Stimulated activated CD8-positive, alpha-beta memory T cell treated with anti-CD3 and anti-CD28 coated beads, Interleukin-4, amount 100 ng/mL, for 4 hours (primary cell): Measurements from ENCODE around the gene PTTG1.
A peak's percentile ranks its signal among the peaks of the same experiment; 100 is the strongest.

ENCODE experiments used
- DNase-seq, 2 donors: peaks; one replicate each; pipeline ENCODE4 v3.0.0-alpha.2; 2020; ENCODE audit warnings: low read depth in 2 of 2, low spot score in 1 of 2

PTTG1 gene

DNA sequence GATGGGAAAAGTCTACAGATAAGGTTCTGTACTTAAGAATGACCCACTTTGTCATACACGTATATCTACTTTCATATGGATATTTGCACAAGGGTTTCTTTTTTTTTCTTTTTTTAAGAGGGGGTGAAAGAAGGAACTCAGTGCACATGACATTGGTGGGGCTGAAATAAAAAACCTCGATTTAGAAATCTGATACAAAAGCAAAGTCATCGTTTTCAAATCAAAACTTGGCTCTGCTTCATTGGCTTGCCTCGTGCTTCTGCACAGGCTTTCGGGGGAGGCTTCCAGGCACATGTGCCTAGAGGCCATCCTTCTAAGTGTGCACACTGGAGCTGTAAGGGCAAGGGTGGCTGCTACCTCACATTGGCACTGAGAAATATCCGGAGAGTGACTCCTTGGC lies 31.1 kb downstream of the PTTG1 start:
- DNase-seq = no peak

DNA sequence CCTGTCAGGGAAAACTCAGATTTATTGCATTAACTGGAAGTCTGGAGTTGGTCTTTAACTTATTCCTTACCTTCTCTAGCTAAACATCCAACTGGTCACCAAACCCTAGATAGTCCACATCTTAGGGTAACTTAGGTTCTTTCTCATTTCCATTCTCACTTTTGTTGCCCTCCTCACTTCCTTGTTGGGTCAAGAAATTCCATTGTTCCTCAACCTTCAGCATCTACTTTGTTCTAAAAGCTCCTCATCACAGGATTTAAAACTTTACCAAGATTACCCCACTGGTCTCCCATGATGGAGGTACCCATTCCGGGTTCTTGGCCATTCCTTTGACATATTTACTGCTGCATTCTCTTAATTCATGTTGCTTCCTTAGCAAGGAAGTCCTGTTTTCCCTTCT lies 32.1 kb downstream of the PTTG1 start:
- no peak for DNase-seq

DNA sequence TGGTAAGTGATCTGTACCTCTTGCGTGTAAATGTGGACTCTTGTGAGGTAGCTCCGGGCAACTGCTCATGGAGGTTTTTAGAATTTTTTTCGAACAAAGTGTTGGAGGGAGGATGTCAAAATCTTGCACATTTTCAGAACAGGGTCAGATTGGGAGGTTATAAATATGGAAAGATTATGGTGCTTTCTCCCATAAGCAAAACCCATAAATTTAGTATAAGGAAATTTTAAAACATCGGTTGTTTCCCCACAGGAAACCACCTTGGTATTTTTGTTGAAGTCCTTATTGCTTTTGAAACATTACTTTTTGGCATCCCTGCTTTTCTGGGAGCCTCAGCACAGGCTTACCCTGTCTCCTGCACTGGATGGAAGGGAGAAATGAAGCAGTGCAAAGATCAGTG lies 33.9 kb downstream of the PTTG1 start:
- DNase-seq = no peak

DNA sequence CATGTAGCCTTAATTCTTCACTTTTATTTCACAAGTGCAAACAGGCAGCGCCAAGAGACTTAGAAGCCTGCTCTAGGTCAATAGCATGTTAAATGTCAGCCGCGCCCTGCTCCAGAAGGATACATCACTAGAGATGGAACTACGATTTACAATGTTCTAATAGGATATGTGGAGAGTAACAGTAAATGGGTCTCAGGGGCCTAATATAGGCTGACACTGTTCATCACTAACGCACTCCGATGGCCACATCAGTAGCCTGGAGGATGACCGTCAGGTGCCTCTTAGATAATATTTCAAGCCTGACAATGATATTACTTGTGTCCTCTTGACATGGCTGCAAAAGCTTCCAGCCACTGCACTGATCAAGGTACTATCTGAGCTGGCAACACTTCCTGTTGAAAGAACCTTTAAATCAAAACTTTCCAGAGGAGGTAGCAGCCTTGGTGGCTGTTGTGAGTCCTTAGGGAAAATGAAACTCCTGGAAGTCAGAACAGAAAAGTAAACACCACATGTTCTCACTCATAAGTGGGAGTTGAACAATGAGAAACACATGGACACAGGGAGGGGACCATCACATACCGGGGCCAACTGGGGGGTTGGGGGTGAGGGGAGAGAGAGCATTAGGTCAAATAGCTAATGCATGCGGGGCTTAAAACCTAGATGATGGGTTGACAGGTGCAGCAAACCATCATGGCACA lies 35.0 kb downstream of the PTTG1 start:
- no peak for DNase-seq

DNA sequence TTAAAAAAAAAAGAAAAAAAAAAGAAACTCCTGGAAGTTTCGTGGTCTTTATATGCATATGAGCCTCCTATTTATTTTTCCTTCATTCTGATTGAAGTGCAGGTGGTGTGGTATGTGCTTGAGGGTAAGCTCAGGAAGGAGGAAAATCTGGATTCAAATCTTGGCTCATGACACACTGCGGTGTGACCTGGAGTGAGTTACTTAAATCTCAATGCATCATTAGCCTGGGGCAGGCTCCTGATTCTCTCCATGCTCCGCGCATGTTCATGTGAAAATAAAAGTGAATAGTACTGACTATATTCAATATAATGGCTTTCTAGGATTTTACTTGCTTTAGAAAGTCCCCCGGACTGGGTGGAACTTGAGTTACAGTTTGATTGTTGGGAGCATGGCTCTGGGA lies 35.6 kb downstream of the PTTG1 start:
- DNase-seq = no peak

DNA sequence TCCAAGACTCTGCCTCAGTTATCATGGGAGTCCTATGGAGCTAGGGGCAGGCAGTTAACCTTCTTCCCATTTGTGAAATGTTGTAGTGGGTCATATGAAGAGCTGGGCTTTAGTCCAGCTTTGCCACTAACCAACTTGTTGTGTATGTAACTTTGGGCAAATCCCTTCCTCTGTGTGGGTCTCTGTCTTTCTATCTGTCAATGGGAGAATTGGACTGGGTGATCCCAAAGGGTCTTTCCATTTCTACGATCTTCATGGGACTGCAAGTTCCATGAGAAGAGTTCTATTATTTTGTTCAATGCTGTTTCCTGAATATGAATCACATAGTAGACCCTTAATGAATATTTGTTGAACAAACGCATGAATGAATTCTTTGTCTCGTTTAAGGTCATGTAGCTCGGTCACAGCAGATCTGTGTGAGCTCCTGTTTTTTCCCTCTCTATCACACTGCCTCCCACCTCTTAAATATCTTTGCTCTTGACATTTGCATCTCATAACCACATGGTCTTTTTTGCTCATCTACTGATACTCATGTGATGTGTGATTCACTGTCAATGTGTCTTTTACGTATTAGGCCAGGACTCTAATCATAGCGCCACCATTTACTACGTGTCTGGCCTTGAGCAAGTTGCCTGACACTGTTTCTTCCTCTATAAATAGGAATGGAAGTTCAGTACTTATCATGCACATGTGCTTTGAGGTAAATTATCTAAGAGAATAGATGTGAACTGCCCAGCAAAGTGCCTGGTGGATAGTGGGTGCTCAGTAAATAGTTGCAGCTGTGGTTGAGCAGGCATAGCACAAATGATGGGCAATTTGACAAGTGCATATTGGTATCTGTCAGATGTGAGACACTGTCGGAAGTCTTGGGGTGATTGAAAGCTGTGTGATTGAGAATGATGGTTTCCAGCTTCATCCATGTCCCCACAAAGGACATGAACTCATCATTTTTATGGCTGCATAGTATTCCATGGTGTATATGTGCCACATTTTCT lies 37.4 kb downstream of the PTTG1 start:
- no peak for DNase-seq

DNA sequence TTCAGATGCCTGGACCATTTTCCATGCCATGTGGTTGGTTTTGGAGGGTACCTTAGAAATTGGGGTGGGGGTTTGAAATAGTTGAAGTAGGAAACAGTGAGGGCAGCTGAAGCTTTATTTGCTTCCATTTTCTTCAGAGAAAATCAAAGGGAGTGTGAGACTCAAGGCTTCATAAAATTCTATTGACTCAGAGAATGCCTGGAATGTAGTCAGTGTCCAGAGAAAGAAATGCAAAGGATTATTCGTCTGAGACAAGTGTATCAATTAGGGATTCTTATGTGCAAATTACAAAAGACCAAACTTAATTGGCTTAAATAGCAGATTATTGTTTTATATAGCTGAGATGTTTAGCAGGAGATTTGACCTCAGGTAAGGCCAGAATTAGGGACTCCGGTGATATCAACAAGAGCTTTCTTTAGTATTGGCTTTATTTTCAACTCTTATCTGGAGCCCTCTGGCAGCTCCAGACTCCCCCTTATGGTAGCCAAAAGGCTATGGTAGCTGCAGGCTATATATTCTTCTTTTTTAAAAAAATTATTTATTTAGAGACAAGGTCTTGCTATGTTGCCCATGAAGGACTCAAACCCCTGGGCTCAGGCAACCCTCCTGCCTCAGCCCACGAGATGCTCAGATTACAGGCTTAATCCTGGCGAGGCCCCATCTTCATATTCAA lies 38.9 kb downstream of the PTTG1 start:
- no peak for DNase-seq

DNA sequence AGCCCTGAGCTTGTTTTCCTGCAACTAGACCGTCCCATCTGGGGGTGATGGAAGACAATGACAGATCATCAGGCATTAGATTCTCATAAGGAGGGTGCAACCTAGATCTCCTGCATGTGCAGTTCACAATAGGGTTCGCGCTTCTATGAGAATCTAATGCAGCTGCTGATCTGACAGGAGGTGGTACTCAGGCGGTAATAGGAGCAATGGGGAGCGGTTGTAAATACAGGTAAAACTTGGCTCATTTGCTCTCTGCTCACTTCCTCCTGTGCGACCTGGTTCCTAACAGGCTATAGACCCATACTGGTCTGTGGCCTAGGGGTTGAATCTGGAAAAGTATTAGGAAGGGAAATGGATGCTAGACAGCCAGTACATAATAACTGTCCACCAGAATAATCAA lies 39.7 kb downstream of the PTTG1 start:
- no peak for DNase-seq

DNA sequence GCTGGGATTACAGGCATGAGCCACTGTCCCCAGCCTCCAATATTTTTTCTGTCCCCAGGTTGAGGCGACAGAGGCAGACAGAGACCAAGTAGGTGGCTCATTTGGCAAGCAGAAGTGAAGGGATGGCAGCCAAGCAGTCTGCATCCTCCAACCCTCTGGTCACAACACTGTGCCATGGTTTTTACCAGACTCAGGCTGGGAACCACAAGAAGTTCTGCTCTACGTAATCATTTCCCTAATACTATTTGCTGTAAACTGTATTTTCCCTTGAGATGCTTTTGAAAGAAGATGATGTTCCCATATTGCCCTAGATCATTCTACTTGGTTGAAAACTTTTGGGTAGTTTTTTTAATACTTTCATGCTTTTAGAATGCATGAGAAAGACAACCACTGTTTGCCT lies 40.5 kb downstream of the PTTG1 start:
- DNase-seq = no peak

DNA sequence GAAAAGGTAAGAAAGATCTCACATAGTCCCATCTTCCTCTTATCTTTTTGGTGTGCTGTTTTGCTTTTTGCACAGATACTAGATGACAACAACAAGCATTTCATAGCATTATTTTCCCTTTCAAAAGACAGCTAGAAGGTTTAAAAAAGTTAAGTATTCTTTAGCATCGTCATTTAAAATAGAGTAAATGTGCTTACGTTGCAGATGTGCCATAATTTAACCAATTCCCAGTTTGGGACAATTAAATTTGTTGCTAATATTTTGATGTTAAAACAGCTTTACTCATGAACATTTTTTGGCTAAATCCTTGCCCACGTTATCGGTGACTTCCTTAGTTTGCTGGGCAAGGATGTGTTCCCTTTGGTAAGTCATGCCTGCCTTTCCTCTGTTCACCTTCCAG lies 41.6 kb downstream of the PTTG1 start:
- DNase-seq = no peak

DNA sequence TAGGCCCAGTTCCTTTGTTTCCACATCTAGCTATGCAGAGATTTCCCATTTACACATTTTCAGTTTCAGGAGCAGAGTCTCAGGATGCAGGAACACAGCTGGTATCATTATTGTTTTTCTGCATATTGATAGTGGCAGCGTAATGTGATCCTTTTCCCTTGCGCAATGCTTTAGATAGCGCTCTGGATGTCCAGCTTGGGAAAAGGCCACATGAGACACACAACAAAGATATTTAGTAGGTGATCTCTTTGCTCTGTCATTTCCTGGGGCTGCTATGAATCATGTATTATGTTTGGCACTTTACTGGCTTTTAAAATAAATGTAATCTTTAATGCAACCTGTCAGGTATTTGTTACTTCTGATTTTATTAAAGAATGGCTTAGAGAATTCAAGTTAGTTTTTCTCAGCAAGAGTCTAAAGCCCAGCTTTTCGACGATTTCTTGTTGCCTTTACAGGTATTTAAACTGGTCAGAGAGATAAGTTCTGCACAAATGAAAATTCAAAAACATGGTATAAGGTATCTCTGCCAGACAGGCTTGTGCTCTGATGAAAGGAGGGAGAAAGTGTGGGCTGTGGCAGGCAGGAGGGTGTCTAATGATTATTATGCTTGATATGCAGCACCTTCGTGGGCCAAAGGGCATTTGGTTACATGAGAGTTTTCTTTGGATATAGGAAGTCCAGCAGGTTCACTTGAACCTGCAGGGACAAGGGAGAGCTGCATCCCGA lies 42.2 kb downstream of the PTTG1 start:
- DNase-seq = no peak

DNA sequence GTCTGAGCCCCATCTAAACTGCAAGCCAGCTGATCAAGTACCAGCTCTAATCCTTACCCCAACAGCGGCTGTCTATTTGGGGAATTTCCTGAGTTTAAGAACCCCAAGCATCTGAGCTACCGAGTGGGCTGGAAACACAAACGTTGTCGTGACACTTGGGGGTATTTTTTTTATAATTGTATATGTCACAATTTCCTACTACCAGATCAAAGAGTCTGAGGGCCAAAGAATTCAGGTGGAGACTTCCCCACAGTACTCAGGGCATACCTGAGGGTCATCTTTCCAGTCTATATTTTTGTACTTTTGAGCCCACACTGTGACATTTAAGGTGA lies 42.8 kb downstream of the PTTG1 start:
- no peak for DNase-seq

DNA sequence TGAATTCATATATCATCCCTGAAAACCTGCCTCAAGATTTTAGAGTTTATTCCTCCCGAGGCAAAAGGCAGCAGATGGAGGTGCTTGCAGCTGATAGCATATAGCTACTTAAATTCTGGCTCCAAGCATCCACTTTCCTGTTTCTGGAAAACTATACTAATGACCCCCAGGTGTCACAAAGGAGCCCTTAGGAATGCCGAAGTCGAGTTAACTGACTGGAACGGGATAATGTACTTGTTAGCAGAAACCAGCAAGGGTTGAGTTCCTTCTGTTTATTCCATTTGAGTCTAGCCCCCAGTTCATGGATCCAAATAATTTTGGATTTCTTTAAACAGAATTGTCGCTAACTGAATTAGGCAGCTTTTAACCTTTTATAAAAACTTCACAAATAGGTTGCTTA lies 44.5 kb downstream of the PTTG1 start:
- no peak for DNase-seq

DNA sequence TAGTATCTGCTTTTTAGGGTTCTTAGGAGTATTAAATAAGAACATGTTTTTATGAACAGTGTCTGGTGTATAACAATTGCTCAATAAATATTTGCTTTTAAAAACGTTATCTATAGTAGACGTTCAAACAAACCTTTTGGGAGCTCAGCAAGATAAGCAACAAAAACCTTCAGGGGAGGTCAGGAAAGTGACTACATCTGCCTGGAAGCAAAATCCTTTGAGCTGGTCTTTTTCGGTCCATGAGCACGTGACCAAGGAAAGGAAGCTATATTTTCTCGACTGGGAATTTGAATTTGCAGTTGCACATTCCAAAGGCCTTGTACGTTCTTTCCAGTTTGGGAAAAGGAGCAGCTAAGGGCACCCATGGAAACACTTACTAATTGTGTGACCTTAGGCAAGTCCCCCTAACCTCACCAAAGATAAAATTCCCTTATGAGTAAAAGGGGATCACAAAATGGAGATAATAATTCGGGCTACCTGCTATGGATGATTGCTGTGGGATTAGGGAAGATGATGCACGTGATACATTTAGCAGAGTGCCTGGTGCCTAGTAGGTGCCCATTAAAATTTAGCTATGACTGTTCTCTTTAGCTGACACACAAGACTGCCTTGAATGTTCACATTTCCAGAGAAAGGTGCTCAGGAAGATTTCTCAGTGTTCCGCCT lies 45.4 kb downstream of the PTTG1 start:
- no peak for DNase-seq

DNA sequence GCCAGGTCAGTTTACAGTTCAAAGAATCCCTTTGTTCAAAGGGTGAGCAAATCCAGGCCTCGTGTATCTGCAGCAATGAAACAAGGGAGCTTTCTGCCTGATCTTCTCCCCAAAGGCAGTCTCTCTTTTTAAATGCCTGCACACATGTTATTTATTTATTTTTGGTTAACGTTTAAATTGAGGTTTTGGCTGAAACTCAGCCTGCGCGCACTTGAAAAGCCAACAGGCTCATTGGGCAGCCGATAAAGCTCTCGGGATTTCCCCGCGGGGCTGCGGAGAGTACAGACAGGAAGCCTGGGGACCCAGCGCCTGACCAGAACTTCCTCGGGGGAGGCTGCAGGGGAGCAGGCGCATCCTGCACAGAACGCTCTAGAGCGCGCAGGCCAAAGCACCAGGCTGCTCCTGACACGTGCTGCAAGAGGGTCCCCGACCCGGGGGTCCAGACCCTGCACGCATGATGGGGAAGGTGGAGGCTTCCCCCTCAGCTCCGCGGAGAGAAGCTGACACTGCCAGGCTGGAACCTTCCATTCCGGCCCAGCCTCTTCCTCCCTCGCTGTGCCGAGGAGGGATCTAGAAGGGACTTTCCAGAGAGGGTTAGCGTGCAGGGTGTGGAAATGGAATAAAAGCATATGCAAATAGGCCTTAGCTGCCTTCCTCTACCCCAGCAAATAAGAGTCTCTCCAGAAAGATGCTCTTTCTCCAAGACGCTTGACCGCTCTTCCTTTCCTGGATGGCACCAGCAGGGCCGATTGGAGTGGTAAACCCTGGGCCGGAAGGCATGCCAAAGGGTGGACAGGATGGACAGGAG lies 46.1 kb downstream of the PTTG1 start:
- DNase-seq = peak; percentile 49 to 65

DNA sequence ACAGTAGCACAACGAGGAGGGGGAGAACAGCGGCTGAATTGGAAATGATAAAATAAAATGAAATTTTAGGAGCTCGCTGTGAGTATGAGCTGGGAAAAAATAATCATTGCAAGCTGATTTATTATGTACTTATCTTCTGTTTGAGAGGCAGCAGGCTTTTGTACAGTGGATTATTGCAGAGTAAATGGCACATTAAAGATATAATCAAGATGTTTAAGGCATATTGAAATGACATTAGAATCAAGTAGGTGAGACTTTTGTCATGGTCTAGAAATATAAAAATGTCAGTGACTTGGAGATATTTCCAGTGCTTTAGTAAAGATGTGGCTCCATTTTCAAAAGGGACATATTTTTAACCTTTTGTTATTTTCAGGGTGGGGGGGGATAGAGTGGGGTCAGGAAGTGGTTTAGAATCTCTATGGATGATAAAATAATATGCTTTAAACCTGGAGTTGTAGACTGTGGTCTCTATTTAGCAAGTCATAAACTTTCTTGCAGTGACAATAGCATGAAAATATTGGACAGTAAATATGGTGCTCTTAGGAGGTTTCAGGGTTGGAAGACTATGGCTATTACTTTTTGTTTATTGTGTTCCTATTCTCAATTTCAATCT lies 46.8 kb downstream of the PTTG1 start:
- DNase-seq = no peak

DNA sequence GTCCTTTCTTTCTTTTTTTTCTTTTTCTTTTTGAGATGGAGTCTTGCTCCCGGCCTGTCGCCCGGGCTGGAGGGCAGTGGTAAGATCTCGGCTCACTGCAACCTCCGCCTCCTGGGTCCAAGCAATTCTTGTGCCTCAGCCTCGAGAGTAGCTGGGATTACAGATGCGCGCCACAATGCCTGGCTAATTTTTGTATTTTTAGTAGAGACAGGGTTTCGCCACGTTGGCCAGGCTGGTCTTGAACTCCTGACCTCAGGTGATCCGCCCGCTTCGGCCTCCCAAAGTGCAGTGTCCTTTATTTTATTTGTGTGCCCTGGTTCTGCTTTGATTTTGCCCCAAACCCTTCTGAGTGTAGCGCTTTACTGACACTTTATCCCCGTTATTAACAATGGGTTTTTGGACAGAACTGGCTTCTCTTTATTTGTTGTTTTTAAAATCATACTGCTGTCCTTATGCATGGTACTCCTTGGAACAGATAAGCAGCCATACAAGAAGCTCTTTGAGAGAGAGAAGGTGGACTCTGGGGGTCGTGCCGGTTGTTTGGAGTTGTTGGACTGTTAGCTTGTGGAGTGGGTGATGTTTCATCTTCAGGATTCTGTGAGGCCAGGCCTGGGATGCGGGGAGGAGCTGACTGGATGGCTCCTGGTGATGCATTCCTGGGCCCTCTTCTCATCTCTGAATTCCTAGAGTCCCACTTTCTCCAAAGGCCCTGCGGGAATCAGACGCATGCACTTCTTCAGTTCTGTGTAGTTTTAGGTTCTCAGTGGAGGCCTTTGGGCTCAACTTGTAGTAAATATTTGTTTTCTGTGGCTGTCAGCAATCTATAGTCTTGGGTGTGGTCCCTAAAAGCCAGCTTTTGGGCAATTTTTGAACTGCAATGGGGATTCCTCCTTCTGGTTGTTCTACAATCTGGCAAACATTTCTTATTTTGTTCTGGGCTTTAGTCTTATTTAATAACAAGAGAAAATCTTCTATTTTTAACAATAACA lies 47.8 kb downstream of the PTTG1 start:
- DNase-seq = no peak
